Measurements from ENCODE around the gene DRG1.
"Not testable (repeated sequence)": the region's sequence is repeated elsewhere in the genome, so short reads cannot be mapped to it uniquely, and the experiment has no call there.

DNA sequence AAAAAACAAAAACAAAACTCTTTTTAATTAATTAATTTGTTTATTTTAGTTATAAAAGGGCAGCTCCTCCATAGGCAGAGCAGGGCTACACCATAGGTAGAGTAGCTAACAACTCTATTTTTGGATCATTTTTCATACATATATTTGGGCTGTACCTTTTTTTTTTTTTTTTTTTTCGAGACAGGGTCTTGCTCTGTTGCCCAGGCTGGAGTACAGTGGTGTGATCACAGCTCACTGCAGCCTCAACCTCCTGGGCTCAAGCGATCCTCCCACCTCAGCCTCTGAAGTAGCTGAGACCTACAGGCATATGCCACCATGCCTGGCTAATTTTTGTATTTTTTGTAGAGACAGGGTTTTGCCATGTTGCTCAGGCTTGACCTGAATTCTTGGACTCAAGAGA lies 2.9 kb downstream of the DRG1 start:
- TF ChIP-seq, protein P1, sequence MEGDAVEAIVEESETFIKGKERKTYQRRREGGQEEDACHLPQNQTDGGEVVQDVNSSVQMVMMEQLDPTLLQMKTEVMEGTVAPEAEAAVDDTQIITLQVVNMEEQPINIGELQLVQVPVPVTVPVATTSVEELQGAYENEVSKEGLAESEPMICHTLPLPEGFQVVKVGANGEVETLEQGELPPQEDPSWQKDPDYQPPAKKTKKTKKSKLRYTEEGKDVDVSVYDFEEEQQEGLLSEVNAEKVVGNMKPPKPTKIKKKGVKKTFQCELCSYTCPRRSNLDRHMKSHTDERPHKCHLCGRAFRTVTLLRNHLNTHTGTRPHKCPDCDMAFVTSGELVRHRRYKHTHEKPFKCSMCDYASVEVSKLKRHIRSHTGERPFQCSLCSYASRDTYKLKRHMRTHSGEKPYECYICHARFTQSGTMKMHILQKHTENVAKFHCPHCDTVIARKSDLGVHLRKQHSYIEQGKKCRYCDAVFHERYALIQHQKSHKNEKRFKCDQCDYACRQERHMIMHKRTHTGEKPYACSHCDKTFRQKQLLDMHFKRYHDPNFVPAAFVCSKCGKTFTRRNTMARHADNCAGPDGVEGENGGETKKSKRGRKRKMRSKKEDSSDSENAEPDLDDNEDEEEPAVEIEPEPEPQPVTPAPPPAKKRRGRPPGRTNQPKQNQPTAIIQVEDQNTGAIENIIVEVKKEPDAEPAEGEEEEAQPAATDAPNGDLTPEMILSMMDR (IDR thresholded peaks at IDR 0.05) = not testable (repeated sequence)
- not testable (repeated sequence) for TF ChIP-seq POLR2A (IDR thresholded peaks at IDR 0.05)
